Aorta (tissue), 5 donors: ENCODE measurements around the gene TOM1L2. TPM values are rescaled to one million over a fixed set of nuclear protein-coding genes. Genes with fewer than 3 reads are reported as not detected.
"Not testable (repeated sequence)": the region's sequence is repeated elsewhere in the genome, so short reads cannot be mapped to it uniquely, and the experiment has no call there.

Experiments used
- ATAC-seq: fragments of 200-7000 bp; cut with Tn5 transposase; one replicate; pipeline ENCODE4 v1.9.1; 2022; ENCODE audit warnings: moderate library complexity; ENCODE audit not compliant: low FRiP score
- DNase-seq, 2 donors: peaks; one replicate each; pipeline ENCODE4 v3.0.0-alpha.2; 2020
- H3K27ac ChIP-seq, 2 donors: one replicate each; pipeline ENCODE4 v1.5.1; 2013; ENCODE audit warnings: low read length in 2 of 2, mild to moderate bottlenecking in 2 of 2, moderate library complexity in 2 of 2, control low read depth in 1 of 2, inconsistent platforms in 1 of 2, low read depth in 1 of 2
- H3K27me3 ChIP-seq, 2 donors: one replicate each; pipeline ENCODE4 v1.6.1; 2013; ENCODE audit warnings: control low read depth in 1 of 2, low read length in 1 of 2, mild to moderate bottlenecking in 1 of 2, moderate library complexity in 1 of 2; ENCODE audit not compliant: insufficient read depth in 2 of 2, control insufficient read depth in 1 of 2
- H3K36me3 ChIP-seq, 2 donors: one replicate each; pipeline ENCODE4 v1.6.1; 2013; ENCODE audit warnings: control low read depth in 1 of 2, low read length in 1 of 2, mild to moderate bottlenecking in 1 of 2; ENCODE audit not compliant: insufficient read depth in 2 of 2, control insufficient read depth in 1 of 2
- H3K4me1 ChIP-seq, 2 donors: one replicate each; pipeline ENCODE4 v1.6.1; 2013; ENCODE audit warnings: low read length in 2 of 2, control low read depth in 1 of 2, mild to moderate bottlenecking in 1 of 2, moderate library complexity in 1 of 2; ENCODE audit not compliant: insufficient read depth in 2 of 2, control insufficient read depth in 1 of 2
- H3K4me3 ChIP-seq, 2 donors: one replicate each; pipeline ENCODE4 v1.5.1; 2013; ENCODE audit warnings: low read length in 2 of 2, control low read depth in 1 of 2, mild to moderate bottlenecking in 1 of 2
- H3K9me3 ChIP-seq: one replicate; pipeline ENCODE4 v1.6.1; 2013; ENCODE audit warnings: mild to moderate bottlenecking, low read length; ENCODE audit not compliant: control insufficient read depth
- WGBS, 2 donors: extraction: QIAGEN DNeasy Blood & Tissue Kit; methylation state at CpG; one replicate each; pipeline ENCODE4 v1.1.7; 2013; 5-methylcytosine and 5-hydroxymethylcytosine counted together
- intact Hi-C, 2 donors: fragments of 100-400 bp; cut with DNase I; formaldehyde crosslinking; loops; one replicate each; pipeline versions ENCODE4 v1.14.2 to v1.15.0; 2022
- polyA plus RNA-seq, 2 donors: library from polyadenylated mRNA; stranded (reverse); fragments of 200-250 nt; gene quantifications; one replicate each; pipeline ENCODE4 v1.2.3, GENCODE V29; 2013
- total RNA-seq, 2 donors: library from RNA; stranded (reverse); fragmentation: NEBNext Ultra II Directional; extraction: Animal tissue kit (Norgen Biotek cat#: 25700); gene quantifications; one replicate each; pipeline ENCODE4 v1.2.1, GENCODE V29; 2021
- donor health status: healthy with polysubstance abuse.
- donor health status: Bipolar disorder and iron deficiency.
- donor health status: DM: no; HTN: no; CAD: no.
- donor health status: DM: no; HTN: no; CAD: no.
- donor health status: DM: yes; HTN: yes; CAD: no.

TOM1L2 gene
- total and polyA plus RNA-seq, 4 donors: 11.9 to 74.9 (median 54.8) TPM

DNA sequence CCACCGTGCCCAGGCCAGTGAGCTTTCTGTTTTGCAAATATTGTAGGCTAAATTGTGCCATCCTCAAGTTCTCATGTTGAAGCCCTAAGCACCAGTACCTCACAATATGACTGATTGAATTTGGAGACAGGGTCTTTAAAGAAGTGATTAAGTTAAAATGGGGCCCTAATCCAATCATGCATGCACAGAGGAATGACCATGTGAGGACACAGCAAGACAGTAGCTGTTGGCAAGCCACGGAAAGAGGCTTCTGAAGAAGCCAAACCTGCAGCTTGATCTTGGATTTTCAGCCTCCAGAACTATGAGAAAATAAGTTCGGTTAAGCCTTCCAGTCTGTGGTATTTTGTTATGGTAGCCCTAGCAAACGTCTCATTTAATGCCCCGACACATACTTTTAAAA is 24.9 kb downstream of the TOM1L2 start:
- no peak overlapping the region for H3K27ac ChIP-seq
- H3K4me3 ChIP-seq: no peak overlapping the region
- no peaks in the 10 kb centered on the region for H3K4me1 ChIP-seq
- no peaks in the 10 kb centered on the region for H3K9me3 ChIP-seq
- DNase-seq (no peak), ATAC-seq (no peak)
- no peaks in the 10 kb centered on the region for H3K36me3 ChIP-seq
- intact Hi-C loops: no loop called here
- H3K27me3 ChIP-seq: no peaks in the 10 kb centered on the region
- WGBS, 2 donors: 57 to 63% methylated on average over 5 of the region's 5 CpGs

DNA sequence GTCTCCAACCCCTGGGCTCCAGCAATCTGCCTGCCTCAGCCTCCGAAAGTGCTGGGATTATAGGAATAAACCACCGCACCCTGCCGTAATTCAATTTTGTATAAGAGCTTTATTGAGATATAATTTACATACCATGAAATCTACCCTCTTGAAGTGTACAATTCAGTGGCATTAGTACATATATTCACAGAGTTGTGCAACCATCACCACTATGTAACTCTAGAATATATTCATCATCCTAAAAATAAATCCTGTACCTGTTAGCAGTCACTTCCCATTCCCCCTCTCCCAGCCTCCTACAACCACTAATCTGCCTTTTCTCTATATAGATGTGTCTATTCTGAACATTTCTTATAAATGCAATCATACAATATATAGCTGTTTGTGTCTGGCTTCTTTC is 26.1 kb downstream of the TOM1L2 start:
- DNase-seq: no peak
- H3K27ac ChIP-seq: no peak overlapping the region
- ATAC-seq: no peak
- H3K4me3 ChIP-seq: no peak overlapping the region
- H3K9me3 ChIP-seq: no peaks in the 10 kb centered on the region
- peaks cover 0 to 2% of the 10 kb centered on the region in 2 donors for H3K4me1 ChIP-seq
- H3K36me3 ChIP-seq: no peaks in the 10 kb centered on the region
- H3K27me3 ChIP-seq: no peaks in the 10 kb centered on the region
- WGBS, 2 donors: 82 to 98% methylated on average over 3 of the region's 3 CpGs
- intact Hi-C loops: no loop called here

- Histone ChIP-seq H3K27me3 (no peaks in the 10 kb centered on the region), H3K9me3 (no peaks in the 10 kb centered on the region), H3K27ac (no peak overlapping the region), H3K4me3 (no peak overlapping the region), H3K4me1 (peaks cover 0 to 7% of the 10 kb centered on the region in 2 donors), H3K36me3 (no peaks in the 10 kb centered on the region)
- WGBS, 2 donors: 94% methylated on average over 11 of the region's 11 CpGs
- intact Hi-C loops: no loop called here
- peak in 1 of 2 donors; percentile 19 for DNase-seq
- no peak for ATAC-seq
Measured at GRCh38 chr17:17944743-17945142, 27.5 kb downstream of the TOM1L2 start.

DNA sequence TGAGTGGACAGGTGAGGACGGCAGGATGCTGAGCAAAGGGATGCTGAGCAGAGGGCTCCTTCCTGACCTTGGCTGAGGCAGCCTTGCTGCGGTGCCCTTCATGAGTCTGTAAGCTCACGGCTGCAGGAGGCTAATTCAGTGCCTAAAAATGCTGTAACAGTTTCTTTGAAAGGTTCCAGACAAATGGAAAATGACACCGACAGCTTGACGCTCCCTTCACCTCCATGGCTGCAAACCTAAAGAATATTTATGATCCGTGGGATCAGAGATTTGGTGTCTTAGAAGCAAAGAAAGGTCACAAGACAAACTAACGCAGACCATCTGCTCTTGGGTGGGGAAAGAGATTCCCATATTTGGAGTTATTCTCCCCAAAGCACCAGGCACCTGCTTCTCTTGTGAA is 28.0 kb downstream of the TOM1L2 start:
- no peak for ATAC-seq
- WGBS, 2 donors: 83 to 89% methylated on average over 7 of the region's 7 CpGs
- intact Hi-C loops: no loop called here
- Histone ChIP-seq H3K4me3 (no peak overlapping the region), H3K4me1 (peaks cover 0 to 7% of the 10 kb centered on the region in 2 donors), H3K27ac (no peak overlapping the region), H3K36me3 (no peaks in the 10 kb centered on the region), H3K27me3 (no peaks in the 10 kb centered on the region), H3K9me3 (no peaks in the 10 kb centered on the region)
- peak in 1 of 2 donors; percentile 41 for DNase-seq

- 42 to 49% methylated on average over 3 of the region's 3 CpGs for WGBS, 2 donors
- Histone ChIP-seq H3K27ac (peak overlapping the region; percentile 16 to 90), H3K9me3 (no peaks in the 10 kb centered on the region), H3K27me3 (no peaks in the 10 kb centered on the region), H3K4me3 (no peak overlapping the region), H3K4me1 (peaks cover 0 to 7% of the 10 kb centered on the region in 2 donors), H3K36me3 (no peaks in the 10 kb centered on the region)
- intact Hi-C loops: no loop called here
- DNase-seq (peak in 1 of 2 donors; percentile 23), ATAC-seq (no peak)
Measured at GRCh38 chr17:17943281-17943984, 28.8 kb downstream of the TOM1L2 start.

DNA sequence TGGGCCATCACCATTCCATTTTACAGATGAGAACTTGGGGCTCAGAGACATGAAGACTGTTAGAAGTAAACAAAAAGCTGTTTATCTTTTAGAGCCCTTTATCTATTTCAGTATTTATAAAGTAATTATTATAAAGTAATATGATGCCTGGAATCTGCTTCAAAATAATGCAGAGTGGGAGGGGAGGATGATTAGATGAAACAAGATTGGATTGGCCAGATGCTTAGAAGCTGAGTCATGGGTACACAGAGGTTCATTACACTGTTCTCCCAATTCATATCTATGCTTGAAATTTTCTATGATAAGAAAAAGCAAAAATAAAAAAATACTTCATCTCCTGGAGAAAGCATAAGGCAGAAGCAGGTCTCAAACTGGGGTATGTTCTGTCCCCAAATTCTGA is 29.4 kb downstream of the TOM1L2 start:
- Histone ChIP-seq H3K27ac (peak overlapping the region in 1 of 2 donors; percentile 60), H3K27me3 (no peaks in the 10 kb centered on the region), H3K9me3 (no peaks in the 10 kb centered on the region), H3K4me1 (peaks cover 0 to 7% of the 10 kb centered on the region in 2 donors), H3K36me3 (no peaks in the 10 kb centered on the region), H3K4me3 (no peak overlapping the region)
- intact Hi-C loops: no loop called here
- ATAC-seq (no peak), DNase-seq (no peak)

- WGBS, 2 donors: 50 to 52% methylated on average over 5 of the region's 5 CpGs
- no peak for ATAC-seq
- DNase-seq: peak in 1 of 2 donors; percentile 26
- no peaks in the 10 kb centered on the region for H3K36me3 ChIP-seq
- no peak overlapping the region for H3K4me3 ChIP-seq
- peaks cover 0 to 7% of the 10 kb centered on the region in 2 donors for H3K4me1 ChIP-seq
- peak overlapping the region in 1 of 2 donors; percentile 21 for H3K27ac ChIP-seq
- no peaks in the 10 kb centered on the region for H3K9me3 ChIP-seq
- intact Hi-C loops: no loop called here
- no peaks in the 10 kb centered on the region for H3K27me3 ChIP-seq
Measured at GRCh38 chr17:17941015-17941414, 31.2 kb downstream of the TOM1L2 start.

- WGBS, 2 donors: 11 to 16% methylated on average over 3 of the region's 3 CpGs
Measured at GRCh38 chr17:17940441-17940911, 31.7 kb downstream of the TOM1L2 start.

GRCh38 chr17:17939941-17940340 is 32.3 kb downstream of the TOM1L2 start:
- ATAC-seq, H3K9me3 ChIP-seq, H3K27ac ChIP-seq, H3K4me1 ChIP-seq, H3K4me3 ChIP-seq, H3K36me3 ChIP-seq, intact Hi-C loops, H3K27me3 ChIP-seq: not testable (repeated sequence)
- DNase-seq: peak in 1 of 2 donors; percentile 10
- WGBS, 2 donors: 87 to 93% methylated on average over 7 of the region's 7 CpGs

More at GRCh38 chr17:17940441-17940911, 31.7 kb downstream of the TOM1L2 start:
- Histone ChIP-seq H3K9me3 (no peaks in the 10 kb centered on the region), H3K27ac (peak overlapping the region in 1 of 2 donors; percentile 35), H3K4me1 (peaks cover 0 to 7% of the 10 kb centered on the region in 2 donors), H3K36me3 (no peaks in the 10 kb centered on the region), H3K4me3 (no peak overlapping the region), H3K27me3 (no peaks in the 10 kb centered on the region)
- ATAC-seq (no peak), DNase-seq (peak in 1 of 2 donors; percentile 9)
- intact Hi-C loops: no loop called here
